K562 (cell line): ENCODE measurements around the gene HSD17B10. TPM values are rescaled to one million over a fixed set of nuclear protein-coding genes. Genes with fewer than 3 reads are reported as not detected.

Experiments
- ATAC-seq: fragments of 200-7000 bp; cut with Tn5 transposase; 3 replicates; pipeline ENCODE4 v1.9.1; 2020; ENCODE audit warnings: moderate library complexity
- BruUV-seq: library from RNA; stranded (reverse); fragments of 400-500 nt; replicated peaks from 2 replicates; lab custom pipeline; 2021; lab: Mats Ljungman, UMichigan
- CTCF ChIA-PET: fragments of 300-600 bp; formaldehyde crosslinking; extraction: SDS; loops from one replicate; lab custom pipeline; 2021; ENCODE audit warnings: low intra/inter-chr PET ratio; lab: Yijun Ruan, JAX
- POLR2A ChIA-PET: fragments of 300-600, 350-650 bp; sonication (Branson Sonifier 250); formaldehyde crosslinking; extraction: SDS; loops from one replicate; lab custom pipeline; 2021; ENCODE audit warnings: antibody characterized with exemption, inconsistent platforms; lab: Yijun Ruan, JAX
- DNase-seq, 4 experiments: peaks; one replicate each; pipeline versions ENCODE4 v3.0.0 to v3.0.0-alpha.2; 2011 to 2018; ENCODE audit warnings: low spot score in 3 of 4, mixed read lengths in 3 of 4; ENCODE audit errors: extremely low read depth in 1 of 4
- FAIRE-seq: peaks from 2 replicates; lab custom pipeline; 2011; peaks lifted over from hg19 to GRCh38; lab: Jason Lieb, UNC
- H2AFZ ChIP-seq: 2 replicates; pipeline ENCODE4 v1.6.0; 2011; ENCODE audit warnings: low read depth, low read length, control low read depth, inconsistent platforms
- H3K27ac ChIP-seq: fragments of 200-600 bp; 3 replicates; pipeline ENCODE4 v1.8.0; 2011; ENCODE audit warnings: low read depth, mild to moderate bottlenecking, control low read depth, inconsistent platforms, low read length, moderate library complexity, mixed read lengths; ENCODE audit errors: extremely low read depth
- H3K27me3 ChIP-seq, 2 experiments: fragments of 300-600 bp in 1 of 2; 2 replicates in 1 of 2; 3 replicates in 1 of 2; pipeline versions ENCODE4 v1.6.0 to v1.8.0; 2011; ENCODE audit warnings: inconsistent platforms in 2 of 2, low read length in 2 of 2, mild to moderate bottlenecking in 1 of 2, mixed read lengths in 1 of 2, moderate library complexity in 1 of 2; ENCODE audit not compliant: control insufficient read depth in 2 of 2, insufficient read depth in 2 of 2
- H3K36me3 ChIP-seq: fragments of 300-600 bp; 3 replicates; pipeline ENCODE4 v1.8.0; 2011; ENCODE audit warnings: mild to moderate bottlenecking, low read length, inconsistent platforms; ENCODE audit not compliant: control insufficient read depth, insufficient read depth
- H3K4me1 ChIP-seq, 2 experiments: fragments of 200-600 bp in 1 of 2; replicated peaks in 1 of 2; 2 replicates in 1 of 2; 3 replicates in 1 of 2; pipeline versions ENCODE4 v1.5.1 to v1.8.0; 2011; ENCODE audit warnings: inconsistent platforms in 2 of 2, low read length in 2 of 2, mild to moderate bottlenecking in 1 of 2, mixed read lengths in 1 of 2, moderate library complexity in 1 of 2; ENCODE audit not compliant: control insufficient read depth in 2 of 2, insufficient read depth in 2 of 2
- H3K4me2 ChIP-seq: 2 replicates; pipeline ENCODE4 v1.6.1; 2011; ENCODE audit warnings: low read length, control low read depth, inconsistent platforms, mixed read lengths; ENCODE audit not compliant: insufficient read depth
- H3K4me3 ChIP-seq: fragments of 200-600 bp; sonication (generic), shearing (Covaris generic); 2 replicates; pipeline ENCODE4 v1.5.1; 2016; ENCODE audit warnings: control low read depth, inconsistent platforms
- H3K79me2 ChIP-seq: fragments of 200-600 bp; 3 replicates; pipeline ENCODE4 v1.8.0; 2011; ENCODE audit warnings: low read length, inconsistent platforms; ENCODE audit not compliant: control insufficient read depth, insufficient read depth
- H3K9ac ChIP-seq, 2 experiments: 2 replicates each; pipeline versions ENCODE4 v1.6.0 to v1.6.1; 2011; ENCODE audit warnings: low read depth in 2 of 2, low read length in 2 of 2, control low read depth in 1 of 2, inconsistent platforms in 1 of 2, mild to moderate bottlenecking in 1 of 2, mixed read lengths in 1 of 2; ENCODE audit not compliant: insufficient read depth in 1 of 2
- H3K9me1 ChIP-seq: one replicate; pipeline ENCODE4 v1.6.0; 2011; ENCODE audit warnings: inconsistent platforms, mild to moderate bottlenecking, low read length, moderate library complexity; ENCODE audit not compliant: control insufficient read depth, insufficient read depth
- H3K9me3 ChIP-seq: replicated peaks from 2 replicates; pipeline ENCODE4 v1.5.1; 2011; ENCODE audit warnings: low read depth, low read length, inconsistent platforms; ENCODE audit not compliant: control insufficient read depth, insufficient read depth
- H4K20me1 ChIP-seq: replicated peaks from 2 replicates; pipeline ENCODE4 v1.6.1; 2011; ENCODE audit warnings: low read length, inconsistent platforms, mixed read lengths; ENCODE audit not compliant: control insufficient read depth, insufficient read depth
- CREBBP ChIP-seq: IDR thresholded peaks from one replicate; pipeline ENCODE4 v1.6.1; 2012; ENCODE audit warnings: low read depth, mild to moderate bottlenecking, control low read depth, inconsistent platforms, low read length
- E2F3 ChIP-seq: fragments of 250-450 bp; sonication (Bioruptor Pico); IDR thresholded peaks from 2 replicates; pipeline ENCODE4 v1.4.0; 2020; ENCODE audit warnings: mild to moderate bottlenecking
- NFXL1 ChIP-seq: fragments of 450-650 bp; formaldehyde crosslinking; IDR thresholded peaks from 2 replicates; pipeline ENCODE4 v1.4.0; 2021; ENCODE audit warnings: mild to moderate bottlenecking
- PRMT5 ChIP-seq: sonication (generic); formaldehyde crosslinking; IDR thresholded peaks from 2 replicates; pipeline ENCODE4 v1.5.0; 2020; ENCODE audit warnings: missing genetic modification reagents
- SAFB ChIP-seq: fragments of 200-400 bp; formaldehyde crosslinking; IDR thresholded peaks from 2 replicates; pipeline ENCODE4 v1.6.1; 2017; ENCODE audit warnings: low read depth, low read length, borderline replicate concordance
- SFPQ ChIP-seq: fragments of 200-400 bp; formaldehyde crosslinking; IDR thresholded peaks from 2 replicates; pipeline ENCODE4 v1.6.1; 2017; ENCODE audit warnings: mild to moderate bottlenecking, low read depth, low read length, moderate library complexity
- SMARCB1 ChIP-seq: IDR thresholded peaks from 2 replicates; pipeline ENCODE4 v1.6.1; 2011; ENCODE audit warnings: improper control_type of control experiment, low read depth; ENCODE audit not compliant: insufficient read length
- TAF7 ChIP-seq: fragments of 450-650 bp; IDR thresholded peaks from 2 replicates; pipeline ENCODE4 v1.6.1; 2016; ENCODE audit warnings: missing genetic modification characterization, missing compliant biosample characterization
- ZNF282 ChIP-seq: sonication (generic); formaldehyde crosslinking; IDR thresholded peaks from 2 replicates; pipeline ENCODE4 v1.8.1; 2023; ENCODE audit warnings: missing genetic modification reagents
- ZNF324 ChIP-seq: fragments of 250-450 bp; sonication (Bioruptor Pico); IDR thresholded peaks from 2 replicates; pipeline ENCODE4 v1.4.0; 2020; ENCODE audit warnings: mild to moderate bottlenecking
- WGBS: fragments of 100-300 bp; shearing (Covaris generic); methylation state at CpG from one replicate; pipeline ENCODE4 v1.1.6; 2016; ENCODE audit warnings: low coverage, mixed read lengths; ENCODE audit not compliant: insufficient coverage; ENCODE audit errors: missing lambda C conversion rate; 5-methylcytosine and 5-hydroxymethylcytosine counted together
- in situ Hi-C: fragments of 300-500 bp; cut with MboI; formaldehyde crosslinking; loops from 4 replicates; pipeline ENCODE4 v1.15.0; 2018; ENCODE audit warnings: inconsistent platforms, mixed read lengths
- intact Hi-C: fragments of 100-400 bp; cut with micrococcal nuclease; formaldehyde crosslinking; loops from 2 replicates; pipeline ENCODE4 v1.14.2; 2022
- polyA plus RNA-seq, 8 experiments: library from polyadenylated mRNA; depleted of rRNA in 4 of 8; stranded (reverse) in 5 of 8; unstranded in 3 of 8; fragments of >200 nt; fragmentation: Nextera tagmentation in 2 of 8; fragmentation: Illumina TruSeq in 1 of 8; extraction: Ambion mirVana in 2 of 8; extraction: Trizol in 1 of 8; gene quantifications; 2 replicates each; pipeline versions ENCODE4 v1.2.1 to v1.2.3, GENCODE V29; 2011 to 2014; ENCODE audit warnings: inconsistent platforms in 1 of 8, missing spikeins in 1 of 8
- total RNA-seq, 7 experiments: library from RNA; depleted of rRNA in 6 of 7; stranded (reverse); fragments of >200 nt in 6 of 7; fragmentation: Illumina TruSeq in 2 of 7; extraction: Trizol in 2 of 7; gene quantifications; 2 replicates each; pipeline versions ENCODE4 v1.2.1 to v1.2.3, GENCODE V29; 2011 to 2021; ENCODE audit warnings: low replicate concordance in 1 of 7
- TF ChIP-seq, protein P1 (sequence below): sonication (generic); formaldehyde crosslinking; IDR thresholded peaks from 2 replicates; pipeline ENCODE4 v1.8.1; 2023; ENCODE audit warnings: mild to moderate bottlenecking, missing genetic modification reagents
- TF ChIP-seq, protein P2 (sequence below), 2 experiments: fragments of 450-650 bp; IDR thresholded peaks; 2 replicates each; pipeline ENCODE4 v1.6.1; 2016

Gene HSD17B10
- total and polyA plus RNA-seq, 9 of the 15 experiments (the other 6 are each of a cell fraction or from before 2014, with no cell fraction given) = 45.3 to 221 (median 186) TPM

GRCh38 chrX:53383376-53384076 is 50.6 kb downstream of the HSD17B10 start:
- FAIRE-seq (no peak), ATAC-seq (no peak)
- Histone ChIP-seq H2AFZ (no peak overlapping the region), H3K4me2 (no peak overlapping the region), H3K9me1 (peaks cover 2% of the 10 kb centered on the region), H3K36me3 (peaks cover 91% of the 10 kb centered on the region), H3K9ac (no peak overlapping the region)
- intact Hi-C loops = no loop called here
- ChIA-PET CTCF (no interaction called here), POLR2A (interaction anchor here (0.6 kb wide), 1 partner anchor 39 kb away, joined by 3 read pairs; the partner anchor contains the start of genes RIBC1 and SMC1A)
- BruUV-seq = no TSS peak
- TF ChIP-seq, protein P1, sequence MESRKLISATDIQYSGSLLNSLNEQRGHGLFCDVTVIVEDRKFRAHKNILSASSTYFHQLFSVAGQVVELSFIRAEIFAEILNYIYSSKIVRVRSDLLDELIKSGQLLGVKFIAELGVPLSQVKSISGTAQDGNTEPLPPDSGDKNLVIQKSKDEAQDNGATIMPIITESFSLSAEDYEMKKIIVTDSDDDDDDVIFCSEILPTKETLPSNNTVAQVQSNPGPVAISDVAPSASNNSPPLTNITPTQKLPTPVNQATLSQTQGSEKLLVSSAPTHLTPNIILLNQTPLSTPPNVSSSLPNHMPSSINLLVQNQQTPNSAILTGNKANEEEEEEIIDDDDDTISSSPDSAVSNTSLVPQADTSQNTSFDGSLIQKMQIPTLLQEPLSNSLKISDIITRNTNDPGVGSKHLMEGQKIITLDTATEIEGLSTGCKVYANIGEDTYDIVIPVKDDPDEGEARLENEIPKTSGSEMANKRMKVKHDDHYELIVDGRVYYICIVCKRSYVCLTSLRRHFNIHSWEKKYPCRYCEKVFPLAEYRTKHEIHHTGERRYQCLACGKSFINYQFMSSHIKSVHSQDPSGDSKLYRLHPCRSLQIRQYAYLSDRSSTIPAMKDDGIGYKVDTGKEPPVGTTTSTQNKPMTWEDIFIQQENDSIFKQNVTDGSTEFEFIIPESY = no peak
- TF ChIP-seq CREBBP (no peak), SFPQ (no peak), PRMT5 (CRISPR knock-in tag) (no peak), SMARCB1 (no peak), TAF7 (no peak), ZNF282 (CRISPR knock-in tag) (no peak), SAFB (no peak), E2F3 (CRISPR knock-in tag) (no peak), NFXL1 (no peak), ZNF324 (no peak)
- TF ChIP-seq, protein P2, sequence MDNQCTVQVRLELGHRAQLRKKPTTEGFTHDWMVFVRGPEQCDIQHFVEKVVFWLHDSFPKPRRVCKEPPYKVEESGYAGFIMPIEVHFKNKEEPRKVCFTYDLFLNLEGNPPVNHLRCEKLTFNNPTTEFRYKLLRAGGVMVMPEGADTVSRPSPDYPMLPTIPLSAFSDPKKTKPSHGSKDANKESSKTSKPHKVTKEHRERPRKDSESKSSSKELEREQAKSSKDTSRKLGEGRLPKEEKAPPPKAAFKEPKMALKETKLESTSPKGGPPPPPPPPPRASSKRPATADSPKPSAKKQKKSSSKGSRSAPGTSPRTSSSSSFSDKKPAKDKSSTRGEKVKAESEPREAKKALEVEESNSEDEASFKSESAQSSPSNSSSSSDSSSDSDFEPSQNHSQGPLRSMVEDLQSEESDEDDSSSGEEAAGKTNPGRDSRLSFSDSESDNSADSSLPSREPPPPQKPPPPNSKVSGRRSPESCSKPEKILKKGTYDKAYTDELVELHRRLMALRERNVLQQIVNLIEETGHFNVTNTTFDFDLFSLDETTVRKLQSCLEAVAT (IDR thresholded peaks at IDR 0.05) = no peak
- TF ChIP-seq, all 486 proteins: peak for 0
- DNase-seq = no peak
- Histone ChIP-seq H3K9me3 (no peaks in the 10 kb centered on the region), H4K20me1 (no peaks in the 10 kb centered on the region), H3K27me3 (no peaks in the 10 kb centered on the region), H3K4me1 (no peaks in the 10 kb centered on the region), H3K27ac (no peak overlapping the region), H3K4me3 (no peak overlapping the region), H3K79me2 (no peaks in the 10 kb centered on the region)
- 97% methylated on average over 3 of the region's 4 CpGs for WGBS
- in situ Hi-C loops = no loop called here
